DMS53 (cell line): ENCODE measurements around the gene CCT4.
"Not testable (repeated sequence)": the region's sequence is repeated elsewhere in the genome, so short reads cannot be mapped to it uniquely, and the experiment has no call there.

Experiments used
- DNase-seq: peaks from one replicate; lab custom pipeline; 2025; lab: John Stamatoyannopoulos, UW

Gene CCT4

GRCh38 chr2:61888267-61889055 lies at the start of gene CCT4:
Gene CCT4 (minus strand): TSS chr2:61888656. CDS start chr2:61888507, 149 bp downstream.
- DNase-seq = peak; percentile 93

GRCh38 chr2:61937886-61938285 lies 49.4 kb upstream of the CCT4 start:
- DNase-seq = no peak

- DNase-seq = no peak
Measured at GRCh38 chr2:61937098-61937497, 48.6 kb upstream of the CCT4 start.

- no peak for DNase-seq
Measured at GRCh38 chr2:61928826-61929461, 40.5 kb upstream of the CCT4 start.

GRCh38 chr2:61926531-61927477 lies 38.3 kb upstream of the CCT4 start:
- no peak for DNase-seq

GRCh38 chr2:61924895-61925663 lies 36.6 kb upstream of the CCT4 start:
- no peak for DNase-seq

- DNase-seq = no peak
Measured at GRCh38 chr2:61922714-61923113, 34.3 kb upstream of the CCT4 start.

GRCh38 chr2:61920548-61920947 lies 32.1 kb upstream of the CCT4 start:
- DNase-seq = no peak

GRCh38 chr2:61914794-61915193 lies 26.3 kb upstream of the CCT4 start:
- not testable (repeated sequence) for DNase-seq

- DNase-seq = peak; percentile 41
Measured at GRCh38 chr2:61911510-61911909, 23.1 kb upstream of the CCT4 start.

- peak; percentile 32 for DNase-seq
Measured at GRCh38 chr2:61910603-61911002, 22.1 kb upstream of the CCT4 start.

- no peak for DNase-seq
Measured at GRCh38 chr2:61909116-61909515, 20.7 kb upstream of the CCT4 start.

GRCh38 chr2:61906186-61906470 lies 17.7 kb upstream of the CCT4 start:
- peak; percentile 38 for DNase-seq

- peak; percentile 88 for DNase-seq
Measured at GRCh38 chr2:61905372-61906185, 17.1 kb upstream of the CCT4 start, which contains the start of gene COMMD1. Gene COMMD1 (plus strand): TSS chr2:61905674. CDS start chr2:61905679, 5 bp downstream.

- DNase-seq = no peak
Measured at GRCh38 chr2:61900281-61900680, 11.8 kb upstream of the CCT4 start.

- DNase-seq = peak; percentile 33
Measured at GRCh38 chr2:61898810-61899209, 10.4 kb upstream of the CCT4 start.

GRCh38 chr2:61887717-61888266 lies 664 bp downstream of the CCT4 start:
- DNase-seq = peak; percentile 56

- DNase-seq = no peak
Measured at GRCh38 chr2:61885896-61886603, 2.4 kb downstream of the CCT4 start.

GRCh38 chr2:61882850-61883249 lies 5.6 kb downstream of the CCT4 start:
- DNase-seq = no peak

- not testable (repeated sequence) for DNase-seq
Measured at GRCh38 chr2:61879351-61879750, 9.1 kb downstream of the CCT4 start.
